Upper lobe of left lung (tissue), 6 donors: ENCODE results near the gene GGT7. TPM values are rescaled to one million over a fixed set of nuclear protein-coding genes. Genes with fewer than 3 reads are reported as not detected.
A peak's percentile ranks its signal among the peaks of the same experiment; 100 is the strongest.

ENCODE experiments used
- ATAC-seq, 2 donors: fragments of 200-7000 bp; cut with Tn5 transposase; one replicate each; pipeline ENCODE4 v1.9.1; 2022; ENCODE audit warnings: mild to moderate bottlenecking in 2 of 2, moderate library complexity in 2 of 2; ENCODE audit not compliant: low FRiP score in 2 of 2
- DNase-seq, 2 donors: peaks; one replicate each; pipeline ENCODE4 v3.0.0-alpha.2; 2019 to 2020
- H3K27ac ChIP-seq, 4 donors: fragments of 200-600 bp; sonication (generic); one replicate each; pipeline ENCODE4 v1.5.1; 2016 to 2019
- H3K27me3 ChIP-seq, 4 donors: fragments of 200-600 bp; sonication (generic); one replicate each; pipeline ENCODE4 v1.5.1; 2017 to 2019
- H3K36me3 ChIP-seq, 4 donors: fragments of 200-600 bp; sonication (generic); one replicate each; pipeline ENCODE4 v1.5.1; 2016 to 2019
- H3K4me1 ChIP-seq, 4 donors: fragments of 200-600 bp; sonication (generic); one replicate each; pipeline ENCODE4 v1.5.1; 2018 to 2019
- H3K4me3 ChIP-seq, 4 donors: fragments of 200-600 bp; sonication (generic); one replicate each; pipeline ENCODE4 v1.5.1; 2017 to 2019; ENCODE audit warnings: mild to moderate bottlenecking in 2 of 4, moderate library complexity in 1 of 4
- H3K9me3 ChIP-seq, 4 donors: fragments of 200-600 bp; sonication (generic); one replicate each; pipeline ENCODE4 v1.5.1; 2018 to 2019
- EP300 ChIP-seq, 4 donors: sonication (generic); formaldehyde crosslinking; IDR thresholded peaks; one replicate each; pipeline ENCODE4 v1.5.1; 2017; ENCODE audit warnings: antibody characterized with exemption in 4 of 4, control low read depth in 2 of 4
- POLR2A ChIP-seq, 4 donors: fragments of 450-650 bp; IDR thresholded peaks; one replicate each; pipeline ENCODE4 v1.5.1; 2016 to 2017; ENCODE audit warnings: antibody characterized with exemption in 4 of 4, mild to moderate bottlenecking in 2 of 4
- POLR2AphosphoS5 ChIP-seq, 2 donors: sonication (generic); formaldehyde crosslinking; IDR thresholded peaks; one replicate each; pipeline ENCODE4 v1.5.1; 2017; ENCODE audit warnings: antibody characterized with exemption in 2 of 2
- WGBS, 2 donors: methylation state at CpG; one replicate each; pipeline ENCODE4 v1.1.5; 2017 to 2018; 5-methylcytosine and 5-hydroxymethylcytosine counted together
- total RNA-seq, 6 donors: library from RNA; depleted of rRNA in 4 of 6; stranded (reverse); fragments of >200 nt in 4 of 6; gene quantifications; one replicate each; pipeline versions ENCODE4 v1.1.0 to v1.2.1, GENCODE V29; 2016 to 2021
- TF ChIP-seq, protein P1 (sequence below), 6 experiments: fragments of 450-650 bp in 4 of 6; fragments of 200-600 bp in 2 of 6; sonication (generic) in 2 of 6; IDR thresholded peaks; one replicate each; pipeline ENCODE4 v1.5.1; 2016 to 2019; ENCODE audit warnings: antibody characterized with exemption in 6 of 6
- donor health status: DM: no; HTN: no; CAD: no; lungs with moderate emphysema.
- donor health status: DM: no; HTN: yes; CAD: no; lungs with severe emphysema.

GGT7 gene
- total RNA-seq, 6 donors from 2014 or later = 12.9 to 49.2 (median 25.1) TPM

DNA sequence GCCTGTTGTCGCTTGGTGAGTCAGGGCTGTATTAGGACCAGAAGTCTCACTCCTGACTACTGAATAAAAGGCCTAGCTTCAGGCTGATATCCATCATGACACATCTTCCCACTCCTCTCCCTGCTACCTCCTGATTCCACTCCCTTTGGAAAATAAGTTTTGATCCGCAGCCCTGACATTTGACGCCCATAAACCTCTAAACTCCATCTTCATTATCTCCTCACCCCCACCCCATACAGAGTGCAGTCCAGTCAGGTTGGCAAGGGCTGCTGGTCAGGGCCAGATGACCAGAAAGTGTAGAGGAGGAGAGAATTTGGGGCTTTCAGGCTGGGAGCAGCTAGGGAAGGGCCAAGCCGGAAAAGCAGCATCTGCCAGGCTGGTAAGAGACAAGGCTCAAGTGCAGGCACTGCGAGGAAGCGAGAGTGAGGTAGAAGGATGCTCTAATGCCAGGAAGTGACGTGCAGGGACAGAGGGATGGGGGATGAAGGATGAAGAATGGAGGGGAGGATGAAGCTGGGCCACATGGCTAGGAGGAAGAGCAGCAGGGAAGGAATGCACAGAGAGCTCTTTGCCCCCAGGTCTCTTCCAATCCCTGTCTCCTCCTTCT lies 1.2 kb downstream of the GGT7 start:
- TF ChIP-seq, protein P1, sequence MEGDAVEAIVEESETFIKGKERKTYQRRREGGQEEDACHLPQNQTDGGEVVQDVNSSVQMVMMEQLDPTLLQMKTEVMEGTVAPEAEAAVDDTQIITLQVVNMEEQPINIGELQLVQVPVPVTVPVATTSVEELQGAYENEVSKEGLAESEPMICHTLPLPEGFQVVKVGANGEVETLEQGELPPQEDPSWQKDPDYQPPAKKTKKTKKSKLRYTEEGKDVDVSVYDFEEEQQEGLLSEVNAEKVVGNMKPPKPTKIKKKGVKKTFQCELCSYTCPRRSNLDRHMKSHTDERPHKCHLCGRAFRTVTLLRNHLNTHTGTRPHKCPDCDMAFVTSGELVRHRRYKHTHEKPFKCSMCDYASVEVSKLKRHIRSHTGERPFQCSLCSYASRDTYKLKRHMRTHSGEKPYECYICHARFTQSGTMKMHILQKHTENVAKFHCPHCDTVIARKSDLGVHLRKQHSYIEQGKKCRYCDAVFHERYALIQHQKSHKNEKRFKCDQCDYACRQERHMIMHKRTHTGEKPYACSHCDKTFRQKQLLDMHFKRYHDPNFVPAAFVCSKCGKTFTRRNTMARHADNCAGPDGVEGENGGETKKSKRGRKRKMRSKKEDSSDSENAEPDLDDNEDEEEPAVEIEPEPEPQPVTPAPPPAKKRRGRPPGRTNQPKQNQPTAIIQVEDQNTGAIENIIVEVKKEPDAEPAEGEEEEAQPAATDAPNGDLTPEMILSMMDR (IDR thresholded peaks at IDR 0.05) = no peak
- TF ChIP-seq POLR2A (IDR thresholded peaks at IDR 0.05) (no peak), EP300 (IDR thresholded peaks at IDR 0.05) (no peak), POLR2AphosphoS5 (IDR thresholded peaks at IDR 0.05) (no peak)
- H3K36me3 ChIP-seq = no peaks in the 10 kb centered on the region
- H3K27me3 ChIP-seq = no peaks in the 10 kb centered on the region
- WGBS, 2 donors = 94 to 95% methylated on average over 7 of the region's 7 CpGs
- DNase-seq (no peak), ATAC-seq (no peak)
- H3K27ac ChIP-seq = peak overlapping the region in 2 of 4 donors; percentile 52 to 60
- peaks cover 31 to 42% (median 40%) of the 10 kb centered on the region in 4 donors for H3K4me1 ChIP-seq
- no peaks in the 10 kb centered on the region for H3K9me3 ChIP-seq
- H3K4me3 ChIP-seq = peak overlapping the region in 3 of 4 donors; percentile 49 to 71 (median 69)

DNA sequence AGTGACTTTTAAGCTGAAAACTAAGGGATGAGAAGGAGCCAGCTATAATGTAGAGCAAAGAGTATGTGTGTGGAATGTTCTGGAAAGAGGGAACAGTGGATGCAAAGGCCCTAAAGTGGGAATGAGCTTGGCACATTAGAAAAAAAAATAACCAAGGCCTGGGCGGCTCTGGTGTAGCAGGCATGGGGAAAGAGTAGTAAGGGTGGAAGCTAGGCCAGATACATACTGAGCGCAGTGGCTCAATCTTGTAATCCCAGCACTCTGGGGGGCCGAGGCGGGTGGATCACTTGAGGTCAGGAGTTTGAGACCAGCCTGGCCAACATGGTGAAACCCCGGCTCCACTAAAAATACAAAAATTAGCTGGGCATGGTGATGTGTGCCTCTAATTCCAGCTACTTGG lies 8.4 kb downstream of the GGT7 start:
- WGBS, 2 donors = 92 to 97% methylated on average over 5 of the region's 5 CpGs
- H3K4me1 ChIP-seq = peaks cover 0 to 7% (median 2%) of the 10 kb centered on the region in 4 donors
- no peak for ATAC-seq
- no peaks in the 10 kb centered on the region for H3K9me3 ChIP-seq
- H3K4me3 ChIP-seq = no peak overlapping the region
- no peak overlapping the region for H3K27ac ChIP-seq
- H3K36me3 ChIP-seq = peaks cover 0 to 10% (median 2%) of the 10 kb centered on the region in 4 donors
- TF ChIP-seq POLR2A (IDR thresholded peaks at IDR 0.05) (no peak), POLR2AphosphoS5 (IDR thresholded peaks at IDR 0.05) (no peak), EP300 (IDR thresholded peaks at IDR 0.05) (no peak)
- TF ChIP-seq, protein P1 (IDR thresholded peaks at IDR 0.05) = no peak
- H3K27me3 ChIP-seq = no peaks in the 10 kb centered on the region
- no peak for DNase-seq

DNA sequence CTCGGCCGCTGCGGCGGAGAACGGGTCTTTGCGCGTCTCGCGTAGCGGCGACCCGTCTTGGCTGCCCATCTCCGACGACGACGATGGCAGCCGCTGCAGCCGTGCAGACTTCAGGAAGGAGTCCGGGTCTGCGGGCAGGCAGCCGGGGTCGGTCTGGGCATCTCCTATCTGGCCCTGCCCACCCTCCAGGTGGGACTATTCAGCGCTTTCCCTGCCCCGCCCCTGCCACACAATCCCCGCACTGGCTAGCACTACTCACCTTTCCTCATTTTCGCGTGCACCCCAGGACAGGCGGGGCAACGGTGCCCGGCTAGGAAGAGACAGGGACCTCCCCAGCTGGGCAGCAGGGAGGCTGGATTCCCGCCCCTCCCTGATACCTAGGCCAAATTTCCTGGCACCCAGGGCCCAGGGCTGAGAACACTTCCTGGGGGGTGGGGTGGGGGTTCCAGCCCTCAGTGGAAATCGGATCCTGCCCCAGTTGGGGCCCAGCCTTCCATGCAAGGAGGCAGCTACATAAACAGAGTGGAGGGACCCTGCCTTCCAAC lies 9.2 kb downstream of the GGT7 start:
- TF ChIP-seq POLR2A (IDR thresholded peaks at IDR 0.05) (no peak), POLR2AphosphoS5 (IDR thresholded peaks at IDR 0.05) (no peak), EP300 (IDR thresholded peaks at IDR 0.05) (no peak)
- TF ChIP-seq, protein P1 (IDR thresholded peaks at IDR 0.05) = no peak
- Histone ChIP-seq H3K4me1 (peaks cover 0 to 7% (median 2%) of the 10 kb centered on the region in 4 donors), H3K4me3 (no peak overlapping the region), H3K36me3 (peaks cover 0 to 14% (median 2%) of the 10 kb centered on the region in 4 donors), H3K27ac (no peak overlapping the region), H3K9me3 (no peaks in the 10 kb centered on the region), H3K27me3 (no peaks in the 10 kb centered on the region)
- DNase-seq (peak in 1 of 2 donors; percentile 82), ATAC-seq (no peak)
- WGBS, 2 donors = 80 to 87% methylated on average over 3 to 26 of the region's 32 CpGs

DNA sequence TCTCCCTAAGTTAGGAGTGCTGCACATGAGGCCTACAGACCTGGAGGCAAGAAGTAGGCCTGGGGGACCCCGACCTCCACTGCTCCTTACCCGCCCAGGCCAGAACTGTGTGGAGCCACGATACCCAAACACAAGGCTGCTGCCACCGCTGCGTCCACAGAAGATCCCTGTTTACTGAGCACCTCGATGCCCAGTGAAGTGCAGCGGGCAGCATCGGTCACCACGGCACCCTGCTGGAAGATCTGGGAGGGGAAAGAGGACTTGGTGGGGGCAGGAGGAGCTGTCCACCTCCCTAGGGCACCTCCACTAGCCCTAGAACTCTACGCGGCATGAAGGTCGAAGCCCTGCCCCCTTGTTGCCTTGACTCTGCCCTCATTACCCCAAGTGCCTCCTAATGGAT lies 9.9 kb downstream of the GGT7 start:
- peaks cover 0 to 7% (median 2%) of the 10 kb centered on the region in 4 donors for H3K4me1 ChIP-seq
- DNase-seq (no peak), ATAC-seq (no peak)
- H3K27ac ChIP-seq = no peak overlapping the region
- 87 to 88% methylated on average over 9 to 12 of the region's 12 CpGs for WGBS, 2 donors
- no peak for TF ChIP-seq POLR2AphosphoS5 (IDR thresholded peaks at IDR 0.05)
- no peak for TF ChIP-seq POLR2A (IDR thresholded peaks at IDR 0.05)
- TF ChIP-seq, protein P1 (IDR thresholded peaks at IDR 0.05) = no peak
- TF ChIP-seq EP300 (IDR thresholded peaks at IDR 0.05) = no peak
- peaks cover 0 to 14% (median 2%) of the 10 kb centered on the region in 4 donors for H3K36me3 ChIP-seq
- H3K27me3 ChIP-seq = no peaks in the 10 kb centered on the region
- no peak overlapping the region for H3K4me3 ChIP-seq
- H3K9me3 ChIP-seq = no peaks in the 10 kb centered on the region
